Hepatocyte (in vitro differentiated cells): ENCODE data around the gene RASGEF1C. TPM values are rescaled to one million over a fixed set of nuclear protein-coding genes. Genes with fewer than 3 reads are reported as not detected.

Experiments
- DNase-seq: peaks from one replicate; pipeline ENCODE4 v3.0.0-alpha.2; 2016; ENCODE audit warnings: low spot score
- H2AFZ ChIP-seq: fragments of 200-600 bp; sonication (generic); 2 replicates; pipeline ENCODE4 v1.6.0; 2016; ENCODE audit warnings: antibody characterized with exemption, mild to moderate bottlenecking
- H3K27ac ChIP-seq: fragments of 200-600 bp; sonication (generic); 2 replicates; pipeline ENCODE4 v1.5.1; 2016; ENCODE audit warnings: mild to moderate bottlenecking
- H3K27me3 ChIP-seq: fragments of 200-600 bp; sonication (generic); 2 replicates; pipeline ENCODE4 v1.6.1; 2016
- H3K36me3 ChIP-seq: fragments of 200-600 bp; sonication (generic); replicated peaks from 2 replicates; pipeline ENCODE4 v1.5.1; 2016; ENCODE audit warnings: low read depth; ENCODE audit not compliant: insufficient read depth
- H3K4me1 ChIP-seq: fragments of 200-600 bp; sonication (generic); 2 replicates; pipeline ENCODE4 v1.5.1; 2016; ENCODE audit warnings: mild to moderate bottlenecking, moderate library complexity; ENCODE audit not compliant: insufficient read depth
- H3K4me2 ChIP-seq: fragments of 200-600 bp; sonication (generic); 2 replicates; pipeline ENCODE4 v1.6.0; 2016
- H3K4me3 ChIP-seq: fragments of 200-600 bp; sonication (generic); 2 replicates; pipeline ENCODE4 v1.5.1; 2016; ENCODE audit warnings: mild to moderate bottlenecking
- H3K79me2 ChIP-seq: fragments of 200-600 bp; sonication (generic); 2 replicates; pipeline ENCODE4 v1.6.0; 2017; ENCODE audit warnings: mild to moderate bottlenecking
- H3K9me2 ChIP-seq: fragments of 200-600 bp; sonication (generic); replicated peaks from 2 replicates; pipeline ENCODE4 v1.6.0; 2017; ENCODE audit warnings: mild to moderate bottlenecking; ENCODE audit not compliant: insufficient read depth
- H3K9me3 ChIP-seq: fragments of 200-600 bp; sonication (generic); 2 replicates; pipeline ENCODE4 v1.5.1; 2016; ENCODE audit warnings: low read depth, mild to moderate bottlenecking
- H4K20me1 ChIP-seq: fragments of 200-600 bp; sonication (generic); 2 replicates; pipeline ENCODE4 v1.6.0; 2016; ENCODE audit warnings: mild to moderate bottlenecking; ENCODE audit not compliant: insufficient read depth, poor library complexity, severe bottlenecking
- CTCF ChIP-seq: fragments of 200-600 bp; sonication (generic); IDR thresholded peaks from 2 replicates; pipeline ENCODE4 v1.5.1; 2016; ENCODE audit warnings: antibody characterized with exemption, mild to moderate bottlenecking; ENCODE audit not compliant: poor library complexity
- EZH2 ChIP-seq: fragments of 200-600 bp; sonication (generic); IDR thresholded peaks from 2 replicates; pipeline ENCODE4 v1.6.1; 2016; ENCODE audit warnings: antibody characterized with exemption, mild to moderate bottlenecking, borderline replicate concordance
- EZH2phosphoT487 ChIP-seq: fragments of 200-600 bp; sonication (generic); IDR thresholded peaks from one replicate; pipeline ENCODE4 v1.6.1; 2018; ENCODE audit warnings: antibody characterized with exemption, mild to moderate bottlenecking, low read depth, moderate library complexity; ENCODE audit not compliant: unreplicated experiment, severe bottlenecking
- WGBS: methylation state at CpG from one replicate; pipeline ENCODE4 v1.1.6; 2016; ENCODE audit warnings: low lambda C conversion rate; ENCODE audit errors: missing lambda C conversion rate; 5-methylcytosine and 5-hydroxymethylcytosine counted together
- polyA plus RNA-seq: library from polyadenylated mRNA; unstranded; fragments of >200 nt; fragmentation: Nextera tagmentation; extraction: Ambion mirVana; gene quantifications from 2 replicates; pipeline ENCODE4 v1.2.1, GENCODE V29; 2016
- total RNA-seq: library from RNA; depleted of rRNA; stranded (reverse); fragments of >200 nt; gene quantifications from 2 replicates; pipeline ENCODE4 v1.2.3, GENCODE V29; 2014

The RASGEF1C gene
- total RNA-seq, result not detected in 2 replicates
- not detected in 2 replicates for polyA plus RNA-seq

GRCh38 chr5:180209137-180209581 is at the start of gene RASGEF1C:
RASGEF1C (minus strand) TSS chr5:180209211; CDS start chr5:180138052, 71,159 bp downstream.
- under 1% methylated on average over 21 of the region's 55 CpGs for WGBS
- Histone ChIP-seq H2AFZ (no peak within 1 kb of the TSS), H3K36me3 (no peaks in the 10 kb centered on the region), H3K27ac (no peak within 1 kb of the TSS), H3K27me3 (peaks cover 18% of the 10 kb centered on the region), H4K20me1 (no peaks in the 10 kb centered on the region), H3K4me3 (no peak within 1 kb of the TSS), H3K4me2 (peak within 1 kb of the TSS; percentile 88), H3K79me2 (no peaks in the 10 kb centered on the region), H3K9me2 (no peaks in the 10 kb centered on the region), H3K9me3 (no peaks in the 10 kb centered on the region), H3K4me1 (peaks cover 4% of the 10 kb centered on the region)
- peak; percentile 91 for DNase-seq
- TF ChIP-seq EZH2phosphoT487, result no peak
- TF ChIP-seq CTCF, result peak; percentile 34
- TF ChIP-seq EZH2, result no peak

GRCh38 chr5:180253036-180253824 is 44.2 kb upstream of the RASGEF1C start:
- Histone ChIP-seq H3K79me2 (no peaks in the 10 kb centered on the region), H3K9me3 (peaks cover 21% of the 10 kb centered on the region), H3K27me3 (no peaks in the 10 kb centered on the region), H3K9me2 (no peaks in the 10 kb centered on the region), H3K27ac (no peak overlapping the region), H3K4me3 (no peak overlapping the region), H3K4me1 (no peaks in the 10 kb centered on the region), H4K20me1 (no peaks in the 10 kb centered on the region), H2AFZ (no peak overlapping the region), H3K36me3 (peaks cover 8% of the 10 kb centered on the region), H3K4me2 (no peak overlapping the region)
- 97% methylated on average over 24 of the region's 24 CpGs for whole genome bisulfite sequencing
- no peak for DNase-seq
- TF ChIP-seq EZH2, result no peak

GRCh38 chr5:180251887-180252286 is 42.9 kb upstream of the RASGEF1C start:
- Histone ChIP-seq H3K27me3 (no peaks in the 10 kb centered on the region), H3K4me3 (no peak overlapping the region), H3K79me2 (no peaks in the 10 kb centered on the region), H3K4me2 (no peak overlapping the region), H3K9me3 (peaks cover 8% of the 10 kb centered on the region), H3K27ac (no peak overlapping the region), H3K9me2 (no peaks in the 10 kb centered on the region), H3K36me3 (no peaks in the 10 kb centered on the region), H4K20me1 (no peaks in the 10 kb centered on the region), H2AFZ (no peak overlapping the region), H3K4me1 (no peaks in the 10 kb centered on the region)
- WGBS, result 99% methylated on average over 7 of the region's 7 CpGs
- TF ChIP-seq EZH2phosphoT487, result no peak
- TF ChIP-seq CTCF, result no peak
- DNase-seq, result no peak

- Histone ChIP-seq H3K9me2 (no peaks in the 10 kb centered on the region), H3K4me1 (no peaks in the 10 kb centered on the region), H3K36me3 (no peaks in the 10 kb centered on the region), H3K79me2 (no peaks in the 10 kb centered on the region), H3K4me3 (no peak overlapping the region), H3K4me2 (no peak overlapping the region), H3K27me3 (no peaks in the 10 kb centered on the region), H3K27ac (no peak overlapping the region), H3K9me3 (peaks cover 7% of the 10 kb centered on the region), H4K20me1 (no peaks in the 10 kb centered on the region), H2AFZ (no peak overlapping the region)
- whole genome bisulfite sequencing, result 92% methylated on average over 9 of the region's 9 CpGs
- DNase-seq, result no peak
- TF ChIP-seq CTCF (no peak), EZH2 (no peak), EZH2phosphoT487 (no peak)
These were observed 42.1 kb upstream of the RASGEF1C start for GRCh38 chr5:180251141-180251540.
